Endothelial cell of umbilical vein (primary cell): ENCODE results near the gene TAMALIN. TPM values are rescaled to one million over a fixed set of nuclear protein-coding genes. Genes with fewer than 3 reads are reported as not detected.

Experiments
- BruUV-seq: library from RNA; stranded (reverse); fragments of 400-500 nt; replicated peaks from 2 replicates; lab custom pipeline; 2021; lab: Mats Ljungman, UMichigan
- CTCF ChIA-PET: fragments of 300-600, 350-600 bp; sonication (Branson Sonifier 250); formaldehyde crosslinking; loops from one replicate; lab custom pipeline; 2021; ENCODE audit warnings: antibody characterized with exemption, inconsistent platforms; lab: Charles Lee
- POLR2A ChIA-PET: fragments of 300-600, 350-600 bp; sonication (Branson Sonifier 250); formaldehyde crosslinking; loops from one replicate; lab custom pipeline; 2021; ENCODE audit warnings: antibody characterized with exemption, inconsistent platforms; lab: Charles Lee
- DNase-seq: peaks from one replicate; pipeline ENCODE4 v3.0.0-alpha.2; 2011; ENCODE audit warnings: low read depth, low spot score
- FAIRE-seq: peaks from 2 replicates; lab custom pipeline; 2011; peaks lifted over from hg19 to GRCh38; lab: Jason Lieb, UNC
- H2AFZ ChIP-seq: 2 replicates; pipeline ENCODE4 v1.6.0; 2012; ENCODE audit warnings: low read depth, low read length, control low read depth, inconsistent platforms
- H3K27ac ChIP-seq: 2 replicates; pipeline ENCODE4 v1.5.1; 2011; ENCODE audit warnings: low read depth, mild to moderate bottlenecking, control low read depth, low read length, moderate library complexity; ENCODE audit not compliant: insufficient read depth
- H3K27me3 ChIP-seq, 2 experiments: 2 replicates each; pipeline versions ENCODE4 v1.6.0 to v1.6.1; 2011; ENCODE audit warnings: low read length in 2 of 2, mixed read lengths in 1 of 2; ENCODE audit not compliant: control insufficient read depth in 2 of 2, insufficient read depth in 2 of 2
- H3K36me3 ChIP-seq, 2 experiments: 2 replicates in 1 of 2; 3 replicates in 1 of 2; pipeline ENCODE4 v1.5.1; 2011; ENCODE audit warnings: low read length in 2 of 2, mild to moderate bottlenecking in 1 of 2, moderate library complexity in 1 of 2; ENCODE audit not compliant: control insufficient read depth in 2 of 2, insufficient read depth in 2 of 2; ENCODE audit errors: extremely low read depth in 1 of 2
- H3K4me1 ChIP-seq: 3 replicates; pipeline ENCODE4 v1.5.1; 2011; ENCODE audit warnings: mild to moderate bottlenecking, low read length; ENCODE audit not compliant: control insufficient read depth, insufficient read depth; ENCODE audit errors: extremely low read depth
- H3K4me2 ChIP-seq: 2 replicates; pipeline ENCODE4 v1.6.1; 2011; ENCODE audit warnings: low read length, control low read depth, mixed read lengths; ENCODE audit not compliant: insufficient read depth
- H3K4me3 ChIP-seq, 3 experiments: fragments of 200-600 bp in 1 of 3; sonication (generic), shearing (Covaris generic) in 1 of 3; replicated peaks in 1 of 3; 2 replicates each; pipeline ENCODE4 v1.5.1; 2011 to 2016; ENCODE audit warnings: control low read depth in 3 of 3, low read length in 3 of 3, mild to moderate bottlenecking in 2 of 3, inconsistent platforms in 1 of 3, low read depth in 1 of 3, moderate library complexity in 1 of 3; ENCODE audit not compliant: insufficient read depth in 1 of 3
- H3K79me2 ChIP-seq: 2 replicates; pipeline ENCODE4 v1.6.0; 2012; ENCODE audit warnings: low read length, inconsistent platforms; ENCODE audit not compliant: control insufficient read depth, insufficient read depth
- H3K9ac ChIP-seq: replicated peaks from 2 replicates; pipeline ENCODE3; 2011; ENCODE audit warnings: low read length, control low read depth; ENCODE audit not compliant: insufficient read depth; ENCODE audit errors: extremely low read depth
- H3K9me1 ChIP-seq: replicated peaks from 3 replicates; pipeline ENCODE4 v1.6.0; 2011; ENCODE audit warnings: mild to moderate bottlenecking, low read length; ENCODE audit not compliant: control insufficient read depth, insufficient read depth; ENCODE audit errors: extremely low read depth
- H3K9me3 ChIP-seq: replicated peaks from 2 replicates; pipeline ENCODE4 v1.5.1; 2012; ENCODE audit warnings: low read length, inconsistent platforms; ENCODE audit not compliant: control insufficient read depth, insufficient read depth
- H4K20me1 ChIP-seq: replicated peaks from 2 replicates; pipeline ENCODE3; 2011; ENCODE audit warnings: mild to moderate bottlenecking, low read length; ENCODE audit not compliant: control insufficient read depth, insufficient read depth; ENCODE audit errors: extremely low read depth
- CTCF ChIP-seq, 2 donors: IDR thresholded peaks; 1 replicate in 1 of 2; 2 replicates in 1 of 2; pipeline ENCODE4 v1.5.1; 2011; ENCODE audit warnings: low read length in 2 of 2, mild to moderate bottlenecking in 2 of 2, moderate library complexity in 2 of 2, control low read depth in 1 of 2, inconsistent platforms in 1 of 2, low read depth in 1 of 2; ENCODE audit not compliant: insufficient read depth in 1 of 2; ENCODE audit errors: extremely low read depth in 1 of 2
- EZH2 ChIP-seq: IDR thresholded peaks from 2 replicates; pipeline ENCODE4 v1.6.1; 2012; ENCODE audit warnings: borderline replicate concordance, low read depth, mild to moderate bottlenecking, moderate library complexity, low read length, inconsistent platforms; ENCODE audit not compliant: severe bottlenecking
- JUN ChIP-seq: IDR thresholded peaks from 2 replicates; pipeline ENCODE4 v1.6.1; 2011; ENCODE audit warnings: borderline replicate concordance, low read depth; ENCODE audit not compliant: insufficient read length, insufficient read depth
- MAX ChIP-seq: IDR thresholded peaks from 2 replicates; pipeline ENCODE4 v1.6.1; 2011; ENCODE audit not compliant: insufficient read depth, insufficient read length
- MYC ChIP-seq: IDR thresholded peaks from one replicate; pipeline ENCODE4 v1.6.1; 2011; ENCODE audit warnings: mild to moderate bottlenecking, low read depth, low read length
- POLR2AphosphoS5 ChIP-seq: IDR thresholded peaks from 2 replicates; pipeline ENCODE4 v1.6.1; 2012; ENCODE audit warnings: low read depth, mild to moderate bottlenecking, control low read depth, low read length, moderate library complexity; ENCODE audit not compliant: insufficient read depth
- dilution Hi-C: fragments of 300-500 bp; cut with MboI; formaldehyde crosslinking; loops from one replicate; pipeline ENCODE4 v1.15.0; 2019; ENCODE audit warnings: low sequenced_read_pairs; ENCODE audit not compliant: extremely low pct_ligation_motif_present
- intact Hi-C: fragments of 100-400 bp; cut with micrococcal nuclease; formaldehyde crosslinking; loops from one replicate; pipeline ENCODE4 v1.10.0; 2022
- polyA plus RNA-seq, 4 experiments: library from polyadenylated mRNA; depleted of rRNA in 3 of 4; stranded (reverse) in 3 of 4; unstranded in 1 of 4; fragments of >200 nt; gene quantifications; 2 replicates each; pipeline versions ENCODE4 v1.2.1 to v1.2.3, GENCODE V29; 2011 to 2012; ENCODE audit warnings: missing spikeins in 1 of 4
- total RNA-seq: library from RNA; stranded (reverse); gene quantifications from 2 replicates; pipeline ENCODE4 v1.2.3, GENCODE V29; 2021

TAMALIN gene
- total and polyA plus RNA-seq, 2 donors (not counting 3 experiments of a cell fraction or from before 2014, with no cell fraction given) = 53.3 to 87.5 TPM

GRCh38 chr12:51962737-51963136 lies 44.0 kb upstream of the TAMALIN start:
- Histone ChIP-seq H3K9ac (no peak overlapping the region), H4K20me1 (peaks cover 7% of the 10 kb centered on the region), H3K9me1 (no peaks in the 10 kb centered on the region), H3K27ac (no peak overlapping the region), H2AFZ (no peak overlapping the region), H3K79me2 (peaks cover 98% of the 10 kb centered on the region), H3K4me3 (no peak overlapping the region), H3K4me2 (no peak overlapping the region), H3K27me3 (no peaks in the 10 kb centered on the region), H3K4me1 (peaks cover 29% of the 10 kb centered on the region), H3K9me3 (no peaks in the 10 kb centered on the region), H3K36me3 (peaks cover 0 to 4% of the 10 kb centered on the region in 2 experiments)
- ChIA-PET CTCF (interaction anchor here (0.9 to 2.8 kb wide), 6 partner anchors 8 to 41 kb away, joined by 3 to 36 read pairs (median 8); no protein-coding TSS in a partner anchor), POLR2A (interaction anchor here (0.7 kb wide), 1 partner anchor 37 kb away, joined by 9 read pairs; no protein-coding TSS in a partner anchor)
- intact Hi-C loops (loop anchor here (1.0 kb wide), 1 partner anchor 8 kb away; no protein-coding TSS in a partner anchor), dilution Hi-C loops (no loop called here)
- TF ChIP-seq JUN (no peak), MYC (no peak)
- DNase-seq (no peak), FAIRE-seq (no peak)
- no TSS peak for BruUV-seq

- Histone ChIP-seq H2AFZ (no peak overlapping the region), H3K9me3 (no peaks in the 10 kb centered on the region), H3K4me3 (no peak overlapping the region), H3K36me3 (peaks cover 0 to 4% of the 10 kb centered on the region in 2 experiments), H4K20me1 (peaks cover 7% of the 10 kb centered on the region), H3K9ac (no peak overlapping the region), H3K9me1 (no peaks in the 10 kb centered on the region), H3K27me3 (no peaks in the 10 kb centered on the region), H3K4me1 (peaks cover 29% of the 10 kb centered on the region), H3K27ac (no peak overlapping the region), H3K79me2 (peaks cover 97% of the 10 kb centered on the region), H3K4me2 (no peak overlapping the region)
- TF ChIP-seq CTCF (IDR thresholded peaks at IDR 0.05; ENCODE audit: extremely low read depth in 1 of 2, insufficient read depth in 1 of 2, low read depth in 1 of 2, low read length in 2 of 2) = no peak
- no peak for TF ChIP-seq MYC
- no peak for TF ChIP-seq POLR2AphosphoS5
- TF ChIP-seq MAX = no peak
- TF ChIP-seq EZH2 = no peak
- no peak for TF ChIP-seq JUN
- no TSS peak for BruUV-seq
- DNase-seq (no peak), FAIRE-seq (no peak)
- ChIA-PET CTCF (no interaction called here), POLR2A (no interaction called here)
- dilution Hi-C loops = no loop called here
- intact Hi-C loops = no loop called here
Measured at GRCh38 chr12:51963477-51963876, 43.3 kb upstream of the TAMALIN start.
